GM12878 (cell line): ENCODE results near the gene ELF2. TPM values are rescaled to one million over a fixed set of nuclear protein-coding genes. Genes with fewer than 3 reads are reported as not detected.

Experiments used
- ATAC-seq: fragments of 200-7000 bp; cut with Tn5 transposase; 3 replicates; pipeline ENCODE4 v1.9.1; 2020; ENCODE audit warnings: mild to moderate bottlenecking, moderate library complexity
- BruUV-seq: library from RNA; stranded (reverse); fragments of 400-500 nt; replicated peaks from 2 replicates; lab custom pipeline; 2021; lab: Mats Ljungman, UMichigan
- CTCF ChIA-PET: fragments of 300-600 bp; sonication (Branson Sonifier 250); formaldehyde crosslinking; extraction: SDS; loops from one replicate; lab custom pipeline; 2021; ENCODE audit warnings: inconsistent platforms; lab: Yijun Ruan, JAX
- POLR2A ChIA-PET: fragments of 350-600 bp; formaldehyde crosslinking; extraction: SDS; loops from one replicate; lab custom pipeline; 2021; ENCODE audit warnings: inconsistent platforms; lab: Charles Lee
- RAD21 ChIA-PET: fragments of 300-600 bp; sonication (Branson Sonifier 250); formaldehyde crosslinking; loops from one replicate; lab custom pipeline; 2023; ENCODE audit warnings: antibody characterized with exemption; ENCODE audit not compliant: unreplicated experiment; lab: Charles Lee
- SMC1A ChIA-PET: fragments of 300-600 bp; sonication (Branson Sonifier 250); formaldehyde crosslinking; loops from one replicate; lab custom pipeline; 2023; ENCODE audit not compliant: unreplicated experiment, uncharacterized antibody; lab: Charles Lee
- DNase-seq: peaks from one replicate; pipeline ENCODE4 v3.0.0-alpha.2; 2011; ENCODE audit warnings: low read depth, low spot score
- FAIRE-seq: peaks from 3 replicates; lab custom pipeline; 2011; peaks lifted over from hg19 to GRCh38; lab: Jason Lieb, UNC
- H2AFZ ChIP-seq: 2 replicates; pipeline ENCODE4 v1.6.0; 2011; ENCODE audit warnings: low read depth, low read length, control low read depth; ENCODE audit not compliant: control insufficient read depth
- H3K27ac ChIP-seq: 2 replicates; pipeline ENCODE4 v1.5.1; 2011; ENCODE audit warnings: control low read depth; ENCODE audit not compliant: control insufficient read depth, insufficient read depth
- H3K27me3 ChIP-seq, 2 experiments: replicated peaks in 1 of 2; 2 replicates each; pipeline versions ENCODE4 v1.6.0 to v1.6.1; 2011; ENCODE audit warnings: low read length in 1 of 2; ENCODE audit not compliant: control insufficient read depth in 2 of 2, insufficient read depth in 2 of 2
- H3K36me3 ChIP-seq, 2 experiments: 2 replicates each; pipeline ENCODE4 v1.5.1; 2011; ENCODE audit warnings: low read length in 1 of 2; ENCODE audit not compliant: control insufficient read depth in 2 of 2, insufficient read depth in 2 of 2
- H3K4me1 ChIP-seq: 2 replicates; pipeline ENCODE4 v1.6.1; 2011; ENCODE audit warnings: mild to moderate bottlenecking, low read length, moderate library complexity, mixed read lengths; ENCODE audit not compliant: control insufficient read depth, insufficient read depth
- H3K4me2 ChIP-seq: 2 replicates; pipeline ENCODE4 v1.6.0; 2011; ENCODE audit warnings: control low read depth; ENCODE audit not compliant: control insufficient read depth, insufficient read depth
- H3K4me3 ChIP-seq: fragments of 200-600 bp; sonication (generic); 2 replicates; pipeline ENCODE4 v1.5.1; 2016
- H3K79me2 ChIP-seq: 2 replicates; pipeline ENCODE4 v1.6.0; 2011; ENCODE audit warnings: low read length; ENCODE audit not compliant: control insufficient read depth, insufficient read depth
- H3K9ac ChIP-seq: 2 replicates; pipeline ENCODE4 v1.8.0; 2011; ENCODE audit warnings: low read length, control low read depth, mixed read lengths; ENCODE audit not compliant: control insufficient read depth, insufficient read depth
- H3K9me3 ChIP-seq: replicated peaks from 3 replicates; pipeline ENCODE4 v1.5.1; 2011; ENCODE audit warnings: mild to moderate bottlenecking, low read length; ENCODE audit not compliant: control insufficient read depth, insufficient read depth
- H4K20me1 ChIP-seq: 2 replicates; pipeline ENCODE4 v1.6.0; 2011; ENCODE audit not compliant: control insufficient read depth, insufficient read depth
- BCL3 ChIP-seq: IDR thresholded peaks from 2 replicates; pipeline ENCODE4 v1.6.1; 2011; ENCODE audit warnings: borderline replicate concordance, low read depth, mild to moderate bottlenecking, moderate library complexity, low read length; ENCODE audit not compliant: insufficient read depth, poor library complexity, severe bottlenecking
- BRCA1 ChIP-seq: IDR thresholded peaks from 2 replicates; pipeline ENCODE4 v1.6.1; 2011; ENCODE audit warnings: low read depth, low read length, improper control_type of control experiment
- CBFB ChIP-seq: IDR thresholded peaks from 2 replicates; pipeline ENCODE4 v1.6.1; 2016; ENCODE audit warnings: antibody characterized with exemption, low read depth
- E4F1 ChIP-seq: fragments of 450-650 bp; IDR thresholded peaks from 2 replicates; pipeline ENCODE4 v1.6.1; 2018; ENCODE audit warnings: borderline replicate concordance, mild to moderate bottlenecking; ENCODE audit not compliant: partially characterized antibody
- JUND ChIP-seq: IDR thresholded peaks from 2 replicates; pipeline ENCODE4 v1.6.1; 2012; ENCODE audit warnings: low read depth, mild to moderate bottlenecking, low read length, improper control_type of control experiment, moderate library complexity
- KLF5 ChIP-seq: fragments of 450-650 bp; IDR thresholded peaks from 2 replicates; pipeline ENCODE4 v1.6.1; 2014; ENCODE audit warnings: mild to moderate bottlenecking; ENCODE audit not compliant: partially characterized antibody
- NR2C2 ChIP-seq: IDR thresholded peaks from 2 replicates; pipeline ENCODE4 v1.6.1; 2011; ENCODE audit warnings: borderline replicate concordance, low read depth; ENCODE audit not compliant: control insufficient read depth, insufficient read length
- RBBP5 ChIP-seq: fragments of 200-600 bp; sonication (generic); conservative IDR thresholded peaks from 2 replicates; pipeline ENCODE4 v1.6.1; 2016
- RUNX3 ChIP-seq: IDR thresholded peaks from 2 replicates; pipeline ENCODE4 v1.6.1; 2012; ENCODE audit warnings: low read length, inconsistent platforms
- SMC3 ChIP-seq: IDR thresholded peaks from 2 replicates; pipeline ENCODE4 v1.6.1; 2011; ENCODE audit warnings: low read length, improper control_type of control experiment, borderline replicate concordance
- SREBF1 ChIP-seq: IDR thresholded peaks from 2 replicates; pipeline ENCODE4 v1.6.1; 2012; ENCODE audit warnings: mild to moderate bottlenecking, low read length
- USF1 ChIP-seq: IDR thresholded peaks from 2 replicates; pipeline ENCODE4 v1.6.1; 2011; ENCODE audit warnings: borderline replicate concordance, low read depth, mild to moderate bottlenecking, moderate library complexity, mixed read lengths, low read length; ENCODE audit not compliant: insufficient read depth; ENCODE audit errors: extremely low read length
- ZBTB33 ChIP-seq: fragments of 450-650 bp; IDR thresholded peaks from 2 replicates; pipeline ENCODE4 v1.6.1; 2017; ENCODE audit warnings: mild to moderate bottlenecking
- ZNF274 ChIP-seq: IDR thresholded peaks from one replicate; pipeline ENCODE4 v1.8.0; 2011; ENCODE audit not compliant: insufficient read length, insufficient read depth
- WGBS: methylation state at CpG from one replicate; pipeline ENCODE4 v1.1.6; 2016; ENCODE audit warnings: low lambda C conversion rate; ENCODE audit not compliant: insufficient replicate concordance, insufficient coverage; ENCODE audit errors: missing lambda C conversion rate; 5-methylcytosine and 5-hydroxymethylcytosine counted together
- in situ Hi-C: fragments of 300-500 bp; cut with MboI; formaldehyde crosslinking; loops from 9 replicates; pipeline ENCODE4 v1.14.3; 2018; ENCODE audit warnings: mixed read lengths
- intact Hi-C: fragments of 100-400 bp; cut with micrococcal nuclease; formaldehyde crosslinking; loops from one replicate; pipeline ENCODE4 v1.14.2; 2022; ENCODE audit not compliant: unreplicated experiment
- polyA plus RNA-seq, 11 experiments: library from polyadenylated mRNA; depleted of rRNA in 4 of 11; unstranded in 6 of 11; stranded (reverse) in 5 of 11; fragments of >200 nt; fragmentation: Nextera tagmentation in 4 of 11; fragmentation: Illumina TruSeq in 1 of 11; extraction: Ambion mirVana in 4 of 11; extraction: Trizol in 1 of 11; gene quantifications; 1 replicate in 1 of 11; 2 replicates in 10 of 11; pipeline versions ENCODE4 v1.2.1 to v1.2.3, GENCODE V29; 2011 to 2016; ENCODE audit warnings: inconsistent platforms in 2 of 11, missing spikeins in 2 of 11, low read depth in 1 of 11
- total RNA-seq, 4 experiments: library from RNA; depleted of rRNA in 3 of 4; stranded (reverse); fragments of >200 nt in 3 of 4; fragmentation: Illumina TruSeq in 1 of 4; extraction: Trizol in 1 of 4; gene quantifications; 2 replicates each; pipeline versions ENCODE4 v1.2.1 to v1.2.3, GENCODE V29; 2013 to 2021
- TF ChIP-seq, protein P1 (sequence below): fragments of 450-650 bp; IDR thresholded peaks from 2 replicates; pipeline ENCODE4 v1.6.1; 2017; ENCODE audit warnings: antibody characterized with exemption, mild to moderate bottlenecking, moderate library complexity

The ELF2 gene
- total and polyA plus RNA-seq, 10 of the 15 experiments (the other 5 are each of a cell fraction or from before 2014, with no cell fraction given) = 10.5 to 30.1 (median 20.5) TPM

GRCh38 chr4:139222215-139222614 is 45.2 kb upstream of the ELF2 start:
- in situ Hi-C loops = no loop called here
- Histone ChIP-seq H3K79me2 (no peaks in the 10 kb centered on the region), H3K4me2 (no peak overlapping the region), H3K4me3 (no peak overlapping the region), H3K9me3 (no peaks in the 10 kb centered on the region; the same call in 2 of the 3 replicates), H2AFZ (no peak overlapping the region), H3K4me1 (no peaks in the 10 kb centered on the region; the same call in 1 of the 2 replicates), H3K9ac (no peak overlapping the region), H4K20me1 (no peaks in the 10 kb centered on the region), H3K27me3 (no peaks in the 10 kb centered on the region), H3K36me3 (no peaks in the 10 kb centered on the region), H3K27ac (no peak overlapping the region)
- CTCF ChIA-PET = interaction anchor here (1.7 kb wide), 1 partner anchor 10 kb away, joined by 7 read pairs; no protein-coding TSS in a partner anchor
- RAD21 ChIA-PET = no interaction called here
- DNase-seq (no peak), ATAC-seq (no peak), FAIRE-seq (no peak)
- BruUV-seq = no TSS peak
- intact Hi-C loops = no loop called here
- POLR2A ChIA-PET = no interaction called here
- SMC1A ChIA-PET = interaction anchor here (0.5 kb wide), 1 partner anchor 20 kb away, joined by 4 read pairs; no protein-coding TSS in a partner anchor
- WGBS = 44% methylated on average over 5 of the region's 5 CpGs
- TF ChIP-seq CBFB (no peak), ZBTB33 (no peak), SMC3 (no peak), E4F1 (no peak), USF1 (no peak), JUND (no peak), RBBP5 (no peak), BCL3 (no peak), RUNX3 (no peak), SREBF1 (no peak), ZNF274 (no peak), NR2C2 (no peak), BRCA1 (no peak), KLF5 (no peak)
- TF ChIP-seq, protein P1, sequence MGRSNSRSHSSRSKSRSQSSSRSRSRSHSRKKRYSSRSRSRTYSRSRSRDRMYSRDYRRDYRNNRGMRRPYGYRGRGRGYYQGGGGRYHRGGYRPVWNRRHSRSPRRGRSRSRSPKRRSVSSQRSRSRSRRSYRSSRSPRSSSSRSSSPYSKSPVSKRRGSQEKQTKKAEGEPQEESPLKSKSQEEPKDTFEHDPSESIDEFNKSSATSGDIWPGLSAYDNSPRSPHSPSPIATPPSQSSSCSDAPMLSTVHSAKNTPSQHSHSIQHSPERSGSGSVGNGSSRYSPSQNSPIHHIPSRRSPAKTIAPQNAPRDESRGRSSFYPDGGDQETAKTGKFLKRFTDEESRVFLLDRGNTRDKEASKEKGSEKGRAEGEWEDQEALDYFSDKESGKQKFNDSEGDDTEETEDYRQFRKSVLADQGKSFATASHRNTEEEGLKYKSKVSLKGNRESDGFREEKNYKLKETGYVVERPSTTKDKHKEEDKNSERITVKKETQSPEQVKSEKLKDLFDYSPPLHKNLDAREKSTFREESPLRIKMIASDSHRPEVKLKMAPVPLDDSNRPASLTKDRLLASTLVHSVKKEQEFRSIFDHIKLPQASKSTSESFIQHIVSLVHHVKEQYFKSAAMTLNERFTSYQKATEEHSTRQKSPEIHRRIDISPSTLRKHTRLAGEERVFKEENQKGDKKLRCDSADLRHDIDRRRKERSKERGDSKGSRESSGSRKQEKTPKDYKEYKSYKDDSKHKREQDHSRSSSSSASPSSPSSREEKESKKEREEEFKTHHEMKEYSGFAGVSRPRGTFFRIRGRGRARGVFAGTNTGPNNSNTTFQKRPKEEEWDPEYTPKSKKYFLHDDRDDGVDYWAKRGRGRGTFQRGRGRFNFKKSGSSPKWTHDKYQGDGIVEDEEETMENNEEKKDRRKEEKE = no peak
